Mesothelial cell of epicardium (in vitro differentiated cells): ENCODE data around the gene TNFAIP1. TPM values are rescaled to one million over a fixed set of nuclear protein-coding genes. Genes with fewer than 3 reads are reported as not detected.

ENCODE experiments used
- DNase-seq, 2 experiments: peaks; one replicate each; pipeline ENCODE4 v3.0.0; 2021; ENCODE audit warnings: low spot score in 2 of 2; ENCODE audit not compliant: unreplicated experiment in 2 of 2
- H3K27ac Mint-ChIP-seq: 2 replicates; pipeline ENCODE4 v1.8.0; 2021; ENCODE audit warnings: mixed read lengths
- H3K27me3 Mint-ChIP-seq: 2 replicates; pipeline ENCODE4 v1.8.0; 2021; ENCODE audit warnings: low read depth, mixed read lengths
- H3K36me3 Mint-ChIP-seq: 2 replicates; pipeline ENCODE4 v1.8.0; 2021; ENCODE audit warnings: mixed read lengths
- H3K4me1 Mint-ChIP-seq: 2 replicates; pipeline ENCODE4 v1.8.0; 2021; ENCODE audit warnings: mixed read lengths
- H3K4me3 Mint-ChIP-seq: 2 replicates; pipeline ENCODE4 v1.8.0; 2021; ENCODE audit warnings: mild to moderate bottlenecking, moderate library complexity, mixed read lengths
- H3K9me3 Mint-ChIP-seq: 2 replicates; pipeline ENCODE4 v1.8.0; 2021; ENCODE audit warnings: mixed read lengths
- total RNA-seq: library from RNA; stranded (reverse); gene quantifications from 3 replicates; pipeline ENCODE4 v1.2.1, GENCODE V29; 2021
- TF ChIP-seq, protein P1 (sequence below): fragments of 200-600 bp; sonication (generic); IDR thresholded peaks from one replicate; pipeline ENCODE4 v1.5.0; 2021; ENCODE audit warnings: antibody characterized with exemption; ENCODE audit not compliant: unreplicated experiment

Gene TNFAIP1
- total RNA-seq, 1 donor from 2014 or later, result 41.8 TPM

DNA sequence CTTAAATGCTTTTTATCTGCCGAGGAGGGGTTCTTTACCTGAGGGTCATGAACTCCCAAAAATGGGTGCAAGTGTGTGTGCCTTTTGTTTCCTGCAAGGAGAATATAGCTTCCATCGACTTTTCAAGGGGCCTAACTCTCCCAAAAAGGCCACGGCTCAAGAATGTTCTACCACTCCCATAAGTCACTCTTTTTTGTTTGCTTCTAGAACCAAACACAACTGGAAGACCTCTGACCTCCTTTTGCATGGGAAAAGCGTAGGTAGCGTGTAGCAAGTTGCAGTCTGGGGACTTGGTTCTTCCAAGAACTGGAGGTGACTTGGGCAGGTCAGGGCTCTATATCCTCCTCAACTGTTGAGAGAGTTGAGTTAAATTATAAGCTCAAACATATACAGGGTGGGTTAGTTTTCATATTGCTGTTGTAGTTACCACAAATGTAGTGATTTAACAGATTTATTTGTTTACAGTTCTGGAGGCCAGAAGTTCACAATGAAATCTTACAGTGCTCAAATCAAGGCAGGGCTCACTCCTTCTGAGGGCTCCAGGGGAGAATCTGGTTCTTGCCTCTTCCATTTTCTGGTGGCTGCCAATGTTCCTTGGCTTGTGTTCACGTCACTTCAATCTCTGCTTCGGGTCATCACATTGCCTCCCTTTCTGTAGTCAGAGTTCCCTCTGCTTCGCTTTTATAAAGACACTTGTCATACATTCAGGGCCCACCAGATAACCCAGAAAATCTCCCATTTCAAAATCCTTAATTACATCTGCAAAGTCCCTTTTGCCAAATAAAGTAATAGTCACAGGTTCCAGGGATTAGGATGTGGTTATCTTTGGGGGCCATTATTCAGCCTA is 15.1 kb upstream of the TNFAIP1 start:
- H3K27me3 Mint-ChIP-seq, result no peaks in the 10 kb centered on the region
- H3K4me3 Mint-ChIP-seq, result peak overlapping the region; percentile 80
- H3K4me1 Mint-ChIP-seq, result peaks cover 40% of the 10 kb centered on the region
- H3K9me3 Mint-ChIP-seq, result no peaks in the 10 kb centered on the region
- no peaks in the 10 kb centered on the region for H3K36me3 Mint-ChIP-seq
- H3K27ac Mint-ChIP-seq, result peak overlapping the region; percentile 93
- no peak for DNase-seq
- TF ChIP-seq, protein P1, sequence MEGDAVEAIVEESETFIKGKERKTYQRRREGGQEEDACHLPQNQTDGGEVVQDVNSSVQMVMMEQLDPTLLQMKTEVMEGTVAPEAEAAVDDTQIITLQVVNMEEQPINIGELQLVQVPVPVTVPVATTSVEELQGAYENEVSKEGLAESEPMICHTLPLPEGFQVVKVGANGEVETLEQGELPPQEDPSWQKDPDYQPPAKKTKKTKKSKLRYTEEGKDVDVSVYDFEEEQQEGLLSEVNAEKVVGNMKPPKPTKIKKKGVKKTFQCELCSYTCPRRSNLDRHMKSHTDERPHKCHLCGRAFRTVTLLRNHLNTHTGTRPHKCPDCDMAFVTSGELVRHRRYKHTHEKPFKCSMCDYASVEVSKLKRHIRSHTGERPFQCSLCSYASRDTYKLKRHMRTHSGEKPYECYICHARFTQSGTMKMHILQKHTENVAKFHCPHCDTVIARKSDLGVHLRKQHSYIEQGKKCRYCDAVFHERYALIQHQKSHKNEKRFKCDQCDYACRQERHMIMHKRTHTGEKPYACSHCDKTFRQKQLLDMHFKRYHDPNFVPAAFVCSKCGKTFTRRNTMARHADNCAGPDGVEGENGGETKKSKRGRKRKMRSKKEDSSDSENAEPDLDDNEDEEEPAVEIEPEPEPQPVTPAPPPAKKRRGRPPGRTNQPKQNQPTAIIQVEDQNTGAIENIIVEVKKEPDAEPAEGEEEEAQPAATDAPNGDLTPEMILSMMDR, result no peak

- peaks cover 10% of the 10 kb centered on the region for H3K36me3 Mint-ChIP-seq
- peaks cover 24% of the 10 kb centered on the region for H3K4me1 Mint-ChIP-seq
- no peak for DNase-seq
- TF ChIP-seq, protein P1, result no peak
- H3K9me3 Mint-ChIP-seq, result no peaks in the 10 kb centered on the region
- H3K27me3 Mint-ChIP-seq, result no peaks in the 10 kb centered on the region
- H3K4me3 Mint-ChIP-seq, result no peak overlapping the region
- no peak overlapping the region for H3K27ac Mint-ChIP-seq
These were observed 11.3 kb upstream of the TNFAIP1 start for GRCh38 chr17:28324267-28324745.

GRCh38 chr17:28324781-28325180 is 10.8 kb upstream of the TNFAIP1 start:
- Mint-ChIP-seq H3K36me3 (peaks cover 10% of the 10 kb centered on the region), H3K4me3 (no peak overlapping the region), H3K27ac (no peak overlapping the region), H3K4me1 (peaks cover 20% of the 10 kb centered on the region), H3K27me3 (no peaks in the 10 kb centered on the region), H3K9me3 (no peaks in the 10 kb centered on the region)
- no peak for DNase-seq
- TF ChIP-seq, protein P1, result no peak

GRCh38 chr17:28325211-28325610 is 10.3 kb upstream of the TNFAIP1 start:
- Mint-ChIP-seq H3K36me3 (peaks cover 10% of the 10 kb centered on the region), H3K9me3 (no peaks in the 10 kb centered on the region), H3K4me1 (peaks cover 16% of the 10 kb centered on the region), H3K27me3 (no peaks in the 10 kb centered on the region), H3K4me3 (no peak overlapping the region), H3K27ac (no peak overlapping the region)
- TF ChIP-seq, protein P1, result no peak
- DNase-seq, result no peak

GRCh38 chr17:28326114-28326513 is 9.4 kb upstream of the TNFAIP1 start:
- DNase-seq, result peak in 1 of 2 experiments; percentile 25
- no peaks in the 10 kb centered on the region for H3K9me3 Mint-ChIP-seq
- peaks cover 10% of the 10 kb centered on the region for H3K36me3 Mint-ChIP-seq
- H3K4me1 Mint-ChIP-seq, result peaks cover 8% of the 10 kb centered on the region
- H3K27ac Mint-ChIP-seq, result no peak overlapping the region
- H3K4me3 Mint-ChIP-seq, result no peak overlapping the region
- no peaks in the 10 kb centered on the region for H3K27me3 Mint-ChIP-seq
- TF ChIP-seq, protein P1, result no peak
